HG03280 (cell line): ENCODE measurements around the gene PMFBP1.
A peak's percentile ranks its signal among the peaks of the same experiment; 100 is the strongest.

Experiments used
- ATAC-seq: cut with Tn5 transposase; IDR thresholded peaks from one replicate; pipeline ENCODE4 v1.9.1; 2021; ENCODE audit warnings: mild to moderate bottlenecking, moderate library complexity; ENCODE audit not compliant: unreplicated experiment

Gene PMFBP1, protein sequence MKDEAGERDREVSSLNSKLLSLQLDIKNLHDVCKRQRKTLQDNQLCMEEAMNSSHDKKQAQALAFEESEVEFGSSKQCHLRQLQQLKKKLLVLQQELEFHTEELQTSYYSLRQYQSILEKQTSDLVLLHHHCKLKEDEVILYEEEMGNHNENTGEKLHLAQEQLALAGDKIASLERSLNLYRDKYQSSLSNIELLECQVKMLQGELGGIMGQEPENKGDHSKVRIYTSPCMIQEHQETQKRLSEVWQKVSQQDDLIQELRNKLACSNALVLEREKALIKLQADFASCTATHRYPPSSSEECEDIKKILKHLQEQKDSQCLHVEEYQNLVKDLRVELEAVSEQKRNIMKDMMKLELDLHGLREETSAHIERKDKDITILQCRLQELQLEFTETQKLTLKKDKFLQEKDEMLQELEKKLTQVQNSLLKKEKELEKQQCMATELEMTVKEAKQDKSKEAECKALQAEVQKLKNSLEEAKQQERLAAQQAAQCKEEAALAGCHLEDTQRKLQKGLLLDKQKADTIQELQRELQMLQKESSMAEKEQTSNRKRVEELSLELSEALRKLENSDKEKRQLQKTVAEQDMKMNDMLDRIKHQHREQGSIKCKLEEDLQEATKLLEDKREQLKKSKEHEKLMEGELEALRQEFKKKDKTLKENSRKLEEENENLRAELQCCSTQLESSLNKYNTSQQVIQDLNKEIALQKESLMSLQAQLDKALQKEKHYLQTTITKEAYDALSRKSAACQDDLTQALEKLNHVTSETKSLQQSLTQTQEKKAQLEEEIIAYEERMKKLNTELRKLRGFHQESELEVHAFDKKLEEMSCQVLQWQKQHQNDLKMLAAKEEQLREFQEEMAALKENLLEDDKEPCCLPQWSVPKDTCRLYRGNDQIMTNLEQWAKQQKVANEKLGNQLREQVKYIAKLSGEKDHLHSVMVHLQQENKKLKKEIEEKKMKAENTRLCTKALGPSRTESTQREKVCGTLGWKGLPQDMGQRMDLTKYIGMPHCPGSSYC

DNA sequence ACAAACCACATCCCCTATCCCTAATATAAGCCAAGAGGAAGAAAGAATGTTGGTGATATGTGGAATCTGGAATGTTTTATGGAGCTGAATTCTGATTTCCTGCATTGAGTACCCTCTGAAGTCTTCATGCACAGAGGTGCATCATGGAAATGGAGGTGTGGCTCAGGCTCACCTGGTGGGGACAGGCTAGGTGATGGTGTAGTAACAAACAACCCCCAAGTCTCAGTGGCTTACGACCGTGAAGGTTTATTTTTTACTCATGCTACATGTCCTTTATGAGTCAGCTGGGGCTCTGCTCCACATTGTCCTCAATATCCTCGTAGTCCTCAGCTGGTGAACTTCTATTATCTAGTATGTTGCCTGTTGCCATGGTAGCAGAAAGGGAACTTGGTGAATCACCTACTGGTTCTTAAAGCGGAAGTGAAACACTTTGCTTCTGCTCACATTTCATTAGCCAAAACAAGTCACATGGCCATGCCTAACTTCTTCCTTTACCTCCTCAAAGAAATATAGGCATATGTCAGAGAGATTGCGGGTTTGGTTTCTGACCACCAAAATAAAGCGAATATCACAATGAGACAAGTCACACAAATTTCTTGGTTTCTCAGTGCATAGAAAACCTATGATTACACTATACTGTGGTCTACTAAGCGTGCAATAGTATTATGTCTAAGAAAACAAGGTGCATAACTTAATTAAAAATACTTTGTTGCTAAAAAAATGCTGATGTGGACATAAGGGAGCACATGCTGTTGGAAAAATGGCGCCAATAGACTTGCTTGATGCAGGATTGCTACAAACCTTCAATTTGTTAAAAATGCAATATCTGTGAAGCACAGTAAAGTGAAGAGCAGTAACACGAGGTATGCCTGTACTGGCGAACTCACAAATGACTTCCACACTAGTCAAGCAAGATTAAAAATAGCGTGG lies at the start of gene PMFBP1:
Gene PMFBP1 (minus strand): TSS at position 51 of the 930 bp plus-strand sequence. CDS start 947 bp downstream, outside the sequence.
- peak; percentile 97 for ATAC-seq

DNA sequence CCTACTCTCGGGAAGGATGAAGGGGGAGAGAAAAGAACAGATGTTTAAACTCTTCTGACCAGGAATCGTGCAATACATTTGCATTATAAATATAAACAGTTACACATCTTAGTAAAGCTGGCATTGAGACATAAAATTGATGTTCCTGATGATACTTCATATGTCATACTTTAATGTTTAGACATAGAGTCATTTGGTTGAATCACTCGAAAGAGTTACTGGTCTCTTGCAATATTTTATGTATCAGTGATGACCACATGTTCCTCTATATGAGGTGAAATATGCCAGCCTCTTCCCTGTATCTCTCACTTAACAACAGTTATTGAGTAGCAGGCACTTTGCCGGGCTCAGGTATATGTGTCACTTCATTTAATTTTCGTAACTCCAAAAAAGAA lies 49.7 kb upstream of the PMFBP1 start:
- no peak for ATAC-seq

DNA sequence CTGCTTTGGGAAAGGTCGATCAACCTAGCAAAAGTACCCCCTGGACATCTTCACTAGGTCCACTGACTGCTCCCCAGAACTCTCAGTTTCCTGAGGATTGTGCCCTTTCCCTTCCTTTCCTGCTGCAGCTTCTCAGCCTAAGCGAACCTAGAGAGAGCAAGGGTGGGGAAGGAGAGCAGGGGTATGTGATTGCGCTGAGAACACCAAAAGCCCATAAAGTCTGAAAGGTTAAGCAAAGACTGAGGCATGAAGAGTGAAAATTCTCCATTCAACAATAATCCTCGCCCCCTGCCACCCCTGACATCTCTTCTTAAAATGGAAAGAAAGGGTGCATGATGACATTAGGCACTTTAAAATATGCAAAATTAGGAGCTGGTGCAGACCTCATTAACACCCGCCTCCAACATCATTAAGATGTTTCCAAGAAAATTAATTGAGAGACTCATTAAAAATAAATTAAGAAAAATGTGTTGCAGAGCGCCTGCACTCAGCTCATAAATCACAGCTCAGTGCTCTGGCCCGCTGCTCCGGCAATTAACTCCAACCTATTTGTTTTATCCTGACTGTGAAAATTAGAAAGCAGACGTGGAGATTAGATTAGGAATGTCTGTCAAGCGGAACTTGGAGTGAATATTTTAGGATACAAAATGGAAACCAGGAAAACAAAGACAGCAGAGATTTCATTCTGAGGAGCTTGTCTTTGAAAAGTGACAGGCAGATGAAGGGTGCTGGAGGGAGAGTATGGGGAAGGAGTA lies 49.1 kb upstream of the PMFBP1 start:
- ATAC-seq: no peak

DNA sequence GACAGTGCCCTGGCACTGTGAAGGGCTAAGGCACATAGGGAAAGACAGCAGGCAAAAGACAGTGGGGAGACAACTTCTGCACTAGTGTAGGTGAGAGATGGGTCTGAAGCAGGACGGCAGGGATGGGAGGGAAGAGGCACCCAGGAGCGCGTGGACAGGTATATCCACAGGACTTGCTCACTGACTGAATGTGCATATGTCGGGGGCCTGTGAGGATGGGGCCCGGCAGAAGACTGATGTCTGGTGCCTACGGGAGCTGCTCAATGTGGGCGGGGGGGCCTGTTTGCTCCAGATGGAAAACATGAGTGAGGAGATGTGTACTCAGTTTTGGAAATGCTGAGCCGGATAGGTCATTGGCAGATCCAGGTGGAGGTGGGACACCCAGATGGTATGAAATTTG lies 47.3 kb upstream of the PMFBP1 start:
- no peak for ATAC-seq

DNA sequence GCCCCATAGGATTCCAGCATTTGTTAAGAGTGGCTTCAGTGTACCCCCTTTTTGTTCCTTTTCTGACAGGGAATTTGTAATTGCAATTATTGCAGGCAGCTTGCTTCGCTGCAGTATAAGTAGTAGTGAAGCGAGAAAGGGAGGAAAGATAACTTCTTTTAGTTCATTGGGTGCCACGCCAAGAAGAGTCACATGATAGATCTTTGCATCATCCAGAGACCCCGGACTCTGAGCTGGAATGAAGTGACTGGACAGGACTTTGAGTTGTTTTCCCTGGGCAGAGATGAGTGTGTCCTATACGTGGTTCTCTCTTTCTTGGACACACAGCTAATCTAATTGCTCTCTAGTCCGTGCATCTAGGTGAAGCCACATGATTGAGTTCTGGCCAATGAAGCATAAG lies 44.8 kb upstream of the PMFBP1 start:
- ATAC-seq: no peak

DNA sequence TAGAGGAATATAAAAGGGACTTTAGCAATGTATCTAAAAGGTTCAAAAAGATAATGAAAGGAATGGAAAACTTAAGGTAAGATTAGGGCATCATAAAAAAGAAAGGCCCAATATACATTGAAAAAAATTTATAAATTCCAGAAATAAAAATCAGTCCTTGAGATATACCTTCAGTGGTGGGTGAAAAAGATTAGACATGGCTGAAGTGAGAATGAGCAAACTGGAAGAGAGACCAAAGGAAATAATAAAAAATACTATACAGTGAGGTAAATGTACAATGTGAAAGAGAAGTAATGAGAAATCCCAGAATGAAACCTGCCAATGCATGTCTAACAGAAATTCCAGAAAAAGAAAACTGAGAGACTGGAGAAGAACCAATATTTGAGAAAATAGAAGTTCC lies 42.9 kb upstream of the PMFBP1 start:
- no peak for ATAC-seq

DNA sequence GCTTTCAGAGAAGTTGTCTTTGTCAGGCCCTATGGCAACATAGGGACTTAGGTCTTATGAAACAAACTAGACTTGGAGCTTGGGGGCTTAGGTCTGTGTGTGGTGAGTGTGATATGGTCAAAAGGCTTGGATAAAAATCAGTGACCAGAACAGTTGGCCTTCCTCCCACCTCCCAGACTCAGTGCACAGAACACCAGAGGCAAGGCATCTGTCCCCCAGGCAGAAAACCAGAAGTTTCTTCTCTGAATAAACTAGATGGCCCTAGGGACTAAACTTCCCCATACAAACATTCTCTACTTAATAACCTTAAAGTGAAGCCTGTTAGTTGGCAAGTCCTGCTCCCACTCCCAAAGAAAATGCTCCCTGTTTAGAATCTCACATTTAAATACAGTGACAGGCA lies 39.2 kb upstream of the PMFBP1 start:
- no peak for ATAC-seq

DNA sequence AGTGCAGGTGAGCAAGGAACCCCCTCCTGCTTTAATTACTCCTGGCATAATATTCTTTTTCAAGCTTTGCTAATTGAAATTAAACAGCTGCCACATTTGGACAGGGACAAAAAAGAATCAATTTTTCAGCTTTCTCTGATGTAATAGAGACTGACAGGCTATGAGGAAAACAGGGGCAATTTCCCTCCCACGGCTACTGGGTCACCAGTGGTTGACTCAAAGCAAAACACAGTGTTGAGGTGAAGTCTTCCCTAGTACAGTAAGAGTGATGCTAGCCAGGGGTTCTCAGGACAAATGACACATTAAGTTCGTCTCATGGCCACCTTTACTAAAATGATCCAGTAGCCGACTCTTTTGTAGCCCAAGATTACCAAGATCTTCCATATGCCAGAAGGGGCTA lies 38.6 kb upstream of the PMFBP1 start:
- ATAC-seq: no peak

DNA sequence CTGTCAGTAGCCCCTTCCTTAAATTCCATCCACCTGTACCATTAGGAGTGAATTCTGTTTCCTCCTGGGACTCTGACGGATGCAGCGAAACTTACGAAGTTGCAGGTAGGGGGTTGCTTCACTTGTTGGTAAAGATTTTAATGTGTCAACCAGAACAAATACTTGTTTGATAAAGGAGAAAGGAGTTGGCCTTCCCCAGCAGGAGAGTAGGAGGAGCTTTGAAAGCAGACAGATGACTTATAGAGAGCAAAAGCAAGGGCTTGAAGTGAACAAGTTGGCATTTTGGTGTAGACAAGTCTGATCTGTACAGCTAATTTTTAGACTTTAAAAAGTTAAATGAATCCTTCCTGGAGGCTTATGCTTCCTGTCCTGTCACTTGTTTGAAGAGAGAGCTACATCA lies 38.1 kb upstream of the PMFBP1 start:
- ATAC-seq: no peak

DNA sequence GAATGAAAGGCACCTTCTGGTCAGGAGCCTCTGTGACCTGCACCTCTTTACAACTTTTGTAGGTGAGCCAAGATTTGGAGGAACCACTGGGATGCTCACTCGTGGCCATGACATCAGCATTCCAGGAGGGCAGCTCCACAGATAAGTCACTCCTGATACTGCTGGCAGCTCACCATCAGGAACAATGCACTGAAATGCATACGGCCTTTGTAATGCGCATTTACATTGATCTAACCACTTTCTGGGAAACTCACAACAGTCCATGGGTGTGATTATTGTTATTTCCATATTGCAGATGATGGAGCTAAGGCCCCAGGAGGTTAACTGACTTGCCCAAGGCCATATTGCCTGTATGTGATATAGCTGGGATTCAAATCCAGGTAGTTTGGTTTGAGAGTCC lies 34.3 kb upstream of the PMFBP1 start:
- no peak for ATAC-seq

DNA sequence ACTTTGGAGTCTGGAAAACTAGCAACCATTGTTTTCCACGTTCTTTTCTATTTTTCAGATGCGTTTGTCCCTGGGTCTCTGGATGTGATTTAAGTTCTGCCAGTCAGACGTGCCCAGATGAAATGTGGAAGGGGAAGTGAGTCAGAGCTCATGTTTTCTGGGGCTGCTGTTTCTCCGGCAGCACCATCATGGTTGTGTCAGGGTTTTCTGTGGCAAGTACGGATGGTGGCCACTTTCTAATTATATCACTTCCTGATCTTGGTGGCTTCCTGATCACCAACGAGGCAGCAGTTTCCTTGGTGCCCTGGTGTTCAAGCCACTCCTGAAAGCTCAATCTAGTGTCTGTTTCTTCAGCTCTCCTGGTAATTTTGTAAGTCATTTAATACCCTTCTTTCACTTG lies 31.4 kb upstream of the PMFBP1 start:
- ATAC-seq: no peak

DNA sequence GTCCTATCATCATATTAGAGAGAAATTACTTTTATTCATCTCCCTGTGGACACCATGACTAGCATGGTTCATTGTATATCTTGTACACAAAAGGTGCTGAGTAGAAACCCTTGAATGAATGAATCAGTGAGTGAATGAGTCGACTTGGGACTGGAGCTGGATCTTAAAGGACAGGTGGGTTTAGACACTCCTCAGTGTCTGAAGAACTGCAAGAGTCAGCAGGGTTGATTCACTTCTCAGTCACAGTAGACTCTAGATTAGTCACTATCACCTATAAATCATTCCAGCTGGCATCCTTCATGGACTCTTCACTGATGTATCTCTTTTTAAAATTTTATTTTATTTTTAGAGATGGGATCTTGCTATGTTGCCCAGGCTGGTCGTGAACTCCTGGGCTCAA lies 30.1 kb upstream of the PMFBP1 start:
- no peak for ATAC-seq

DNA sequence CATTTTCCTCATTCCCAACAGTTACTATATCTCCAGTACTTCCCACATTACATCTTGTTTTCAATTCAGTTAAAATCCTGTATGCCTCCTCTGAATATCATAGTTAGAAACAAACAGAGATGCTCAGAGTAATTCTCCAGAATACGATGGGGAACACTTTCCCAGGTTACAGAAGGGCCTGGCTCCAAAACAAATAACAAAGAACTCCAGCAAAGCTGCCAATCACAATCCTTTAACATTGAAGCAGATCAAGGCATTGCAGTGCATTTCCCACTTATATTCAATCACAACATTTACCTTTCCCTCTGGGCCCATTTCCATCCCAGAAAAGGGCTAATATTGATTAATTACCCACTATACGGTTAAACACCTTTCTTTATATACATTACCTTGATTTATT lies 29.4 kb upstream of the PMFBP1 start:
- ATAC-seq: no peak

DNA sequence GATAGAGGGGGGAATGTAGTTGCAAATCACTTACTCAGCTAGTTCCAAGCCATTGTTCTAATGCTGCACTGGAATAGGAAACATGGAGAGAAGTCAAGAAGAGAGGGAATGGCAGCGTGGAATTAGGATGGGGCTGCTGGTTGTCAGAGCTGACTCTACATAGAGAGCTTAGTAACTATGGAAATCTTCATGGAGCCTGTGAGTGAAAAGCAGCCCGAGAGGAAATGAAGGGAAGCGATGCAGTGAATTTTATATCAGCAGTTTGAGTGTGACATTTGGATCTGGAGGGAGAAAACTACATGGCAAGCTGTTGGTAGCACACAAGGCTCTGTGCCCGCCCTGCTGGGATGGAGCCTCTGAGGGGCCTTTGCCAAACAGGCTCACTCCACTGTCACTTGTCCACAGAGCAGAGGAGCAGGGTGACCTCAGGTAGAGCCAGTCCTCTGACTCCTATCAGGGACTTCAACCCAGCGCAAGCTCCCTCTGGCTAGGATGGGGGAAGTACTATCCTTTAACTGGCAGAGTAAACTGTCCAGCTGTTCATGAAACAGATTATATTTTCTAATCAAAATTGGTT lies 27.9 kb upstream of the PMFBP1 start:
- no peak for ATAC-seq

DNA sequence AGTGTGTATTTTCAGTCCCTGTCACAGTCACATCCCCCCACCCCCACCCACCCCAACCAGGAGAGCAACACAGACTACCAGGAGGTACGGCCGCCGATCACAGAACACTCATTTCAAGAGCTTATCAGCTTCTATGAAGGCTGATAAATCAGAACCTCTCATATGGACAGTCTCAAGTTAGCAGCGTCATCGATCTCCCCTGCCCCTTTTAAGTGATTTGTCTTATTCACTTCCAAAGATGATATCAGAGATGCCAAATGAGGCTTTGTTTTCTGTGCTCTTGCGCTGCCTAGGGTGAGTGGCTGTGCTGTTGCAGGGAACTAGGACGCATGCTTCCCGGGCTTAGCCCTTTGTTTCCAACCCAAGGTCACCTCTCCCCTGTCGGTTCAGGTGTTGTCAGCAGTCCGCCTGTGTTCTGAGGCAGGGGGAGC lies 26.8 kb upstream of the PMFBP1 start:
- no peak for ATAC-seq

DNA sequence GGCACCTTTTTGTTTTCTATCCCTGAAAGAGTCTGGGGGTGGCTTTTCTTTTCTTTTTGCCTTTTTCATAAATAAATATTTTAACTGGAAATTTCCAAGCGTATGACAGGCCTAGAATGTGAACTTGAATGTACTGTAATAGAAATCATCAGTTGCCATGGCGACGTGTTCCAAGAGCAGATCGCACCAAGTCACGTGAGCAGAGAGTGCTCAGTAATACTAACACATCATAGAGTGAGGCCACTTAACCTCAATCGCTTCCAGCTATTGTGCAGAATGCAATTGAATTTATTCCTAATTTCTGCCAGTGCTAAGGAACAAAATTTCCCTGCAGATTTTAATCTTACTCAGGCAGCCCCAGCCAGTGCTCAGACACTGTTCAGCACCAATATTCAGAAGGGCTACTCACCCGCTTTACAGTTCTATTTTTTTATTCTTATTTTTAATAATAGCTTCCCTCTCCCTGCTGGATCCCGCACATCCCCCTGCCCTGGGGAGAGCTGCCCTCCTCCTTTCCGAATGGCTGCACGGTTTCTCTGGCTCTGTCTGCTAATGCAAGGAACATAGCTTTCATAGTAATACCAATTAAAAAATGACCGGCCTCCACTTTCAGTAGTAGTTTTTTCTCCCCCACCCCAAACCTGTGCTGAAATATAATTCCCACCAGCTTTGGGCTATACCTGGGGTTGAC lies 26.2 kb upstream of the PMFBP1 start:
- no peak for ATAC-seq

DNA sequence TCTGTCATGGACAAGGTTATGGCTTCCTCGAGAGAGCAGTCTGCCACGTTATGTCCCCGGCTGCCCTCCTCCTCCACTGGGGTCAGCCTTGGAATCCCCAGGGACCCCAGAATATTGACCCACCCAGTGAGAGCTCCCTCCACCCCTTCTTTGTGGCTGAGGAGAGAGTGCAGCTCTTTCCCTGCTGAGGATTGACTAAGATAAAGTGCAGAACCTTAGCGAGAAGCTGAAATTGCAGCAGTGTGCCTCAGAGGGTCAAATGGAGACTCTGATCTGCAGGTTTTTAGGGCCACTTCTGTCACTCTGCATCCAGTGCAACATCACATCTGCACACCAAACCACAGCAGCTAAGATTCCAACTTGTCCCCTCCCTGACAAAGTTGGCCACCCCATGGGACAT lies 25.6 kb upstream of the PMFBP1 start:
- no peak for ATAC-seq

DNA sequence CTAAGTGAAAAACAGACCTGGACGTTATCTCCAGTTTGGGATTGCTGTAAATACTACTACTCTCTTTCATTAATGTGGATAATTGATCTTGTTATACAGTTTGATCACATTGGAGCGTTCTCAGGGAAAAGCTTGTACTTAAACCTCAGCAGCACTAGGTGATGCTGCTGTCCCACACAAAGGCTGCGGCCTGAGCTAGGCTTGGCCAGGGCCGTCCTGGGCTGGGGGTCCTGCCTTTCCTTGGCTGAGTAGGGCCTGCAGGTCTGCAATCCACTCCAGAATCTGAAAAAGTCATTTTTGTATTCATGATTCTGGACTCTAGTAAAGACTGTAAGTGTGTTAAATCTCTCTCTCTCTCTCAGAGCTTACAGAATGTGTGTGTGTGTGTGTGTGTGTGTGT lies 23.7 kb upstream of the PMFBP1 start:
- no peak for ATAC-seq

DNA sequence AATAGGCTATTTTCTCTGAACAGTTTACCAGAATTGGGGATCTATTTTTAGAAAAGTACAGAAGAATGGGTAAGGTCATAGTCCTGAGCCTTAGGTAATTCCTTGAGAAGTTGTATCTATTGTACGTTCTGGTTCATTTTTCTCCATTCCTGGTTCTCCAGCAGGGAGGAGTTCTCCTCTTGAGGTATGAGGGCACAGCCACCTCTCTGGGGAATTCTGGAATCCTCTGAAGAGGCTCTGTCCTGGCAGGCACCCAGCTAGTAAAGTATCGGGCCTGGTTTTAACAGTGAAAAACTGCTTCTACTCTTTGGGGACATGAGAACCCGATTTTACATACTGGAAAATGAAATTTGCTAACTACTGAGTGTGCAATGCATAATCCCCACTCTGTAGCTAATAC lies 19.6 kb upstream of the PMFBP1 start:
- no peak for ATAC-seq
